ENCODE results near the gene GARIN5A. TPM values are rescaled to one million over a fixed set of nuclear protein-coding genes. Genes with fewer than 3 reads are reported as not detected.

The GARIN5A gene
- polyA plus RNA-seq, 3 donors = 0.41 TPM; not detected in 2

GRCh38 chr19:50457300-50457699, 19.3 kb downstream of the GARIN5A start:
- Histone ChIP-seq H3K4me3 (replicated peaks in 1 of 3; ENCODE audit: low read depth in 2 of 3, low read length in 3 of 3) (no peak overlapping the region), H4K20me1 (ENCODE audit: insufficient read depth, low read length) (no peaks in the 10 kb centered on the region), H3K27me3 (ENCODE audit: control insufficient read depth in 2 of 2, insufficient read depth in 2 of 2, low read length in 2 of 2) (peaks cover 0 to 7% of the 10 kb centered on the region in 2 donors), H3K27ac (ENCODE audit: low read depth in 1 of 2, low read length in 2 of 2) (no peak overlapping the region), H3K9me3 (replicated peaks in 1 of 2; ENCODE audit: control insufficient read depth in 1 of 2, insufficient read depth in 1 of 2, low read length in 2 of 2) (no peaks in the 10 kb centered on the region), H3K4me2 (replicated peaks; ENCODE audit: extremely low read depth, low read length, poor library complexity, severe bottlenecking) (no peak overlapping the region), H2AFZ (ENCODE audit: insufficient read depth, low read depth, low read length, poor library complexity, severe bottlenecking) (no peak overlapping the region), H3K4me1 (ENCODE audit: control insufficient read depth in 1 of 2, insufficient read depth in 2 of 2, low read length in 2 of 2) (no peaks in the 10 kb centered on the region), H3K79me2 (ENCODE audit: insufficient read depth, low read length) (no peaks in the 10 kb centered on the region), H3K9ac (ENCODE audit: insufficient read depth, low read length, poor library complexity, severe bottlenecking) (no peak overlapping the region), H3K36me3 (replicated peaks in 1 of 2; ENCODE audit: control insufficient read depth in 1 of 2, insufficient read depth in 2 of 2, low read length in 2 of 2) (no peaks in the 10 kb centered on the region)
- Mint-ChIP-seq H3K36me3 (no peaks in the 10 kb centered on the region), H3K27me3 (ENCODE audit: low read depth in 3 of 3) (peaks cover 20 to 47% (median 24%) of the 10 kb centered on the region in 3 donors), H3K9me3 (peaks cover 0 to 4% (median 0%) of the 10 kb centered on the region in 7 donors), H3K4me1 (peaks cover 5% of the 10 kb centered on the region), H3K4me3 (no peak overlapping the region), H3K27ac (no peak overlapping the region)
- no peak for DNase-seq
- WGBS (ENCODE audit: insufficient coverage) = 89% methylated on average over 5 of the region's 5 CpGs
- intact Hi-C loops (cut with micrococcal nuclease) = no loop called here
- TF ChIP-seq, protein P1, sequence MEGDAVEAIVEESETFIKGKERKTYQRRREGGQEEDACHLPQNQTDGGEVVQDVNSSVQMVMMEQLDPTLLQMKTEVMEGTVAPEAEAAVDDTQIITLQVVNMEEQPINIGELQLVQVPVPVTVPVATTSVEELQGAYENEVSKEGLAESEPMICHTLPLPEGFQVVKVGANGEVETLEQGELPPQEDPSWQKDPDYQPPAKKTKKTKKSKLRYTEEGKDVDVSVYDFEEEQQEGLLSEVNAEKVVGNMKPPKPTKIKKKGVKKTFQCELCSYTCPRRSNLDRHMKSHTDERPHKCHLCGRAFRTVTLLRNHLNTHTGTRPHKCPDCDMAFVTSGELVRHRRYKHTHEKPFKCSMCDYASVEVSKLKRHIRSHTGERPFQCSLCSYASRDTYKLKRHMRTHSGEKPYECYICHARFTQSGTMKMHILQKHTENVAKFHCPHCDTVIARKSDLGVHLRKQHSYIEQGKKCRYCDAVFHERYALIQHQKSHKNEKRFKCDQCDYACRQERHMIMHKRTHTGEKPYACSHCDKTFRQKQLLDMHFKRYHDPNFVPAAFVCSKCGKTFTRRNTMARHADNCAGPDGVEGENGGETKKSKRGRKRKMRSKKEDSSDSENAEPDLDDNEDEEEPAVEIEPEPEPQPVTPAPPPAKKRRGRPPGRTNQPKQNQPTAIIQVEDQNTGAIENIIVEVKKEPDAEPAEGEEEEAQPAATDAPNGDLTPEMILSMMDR (IDR thresholded peaks at IDR 0.05) = no peak

DNA sequence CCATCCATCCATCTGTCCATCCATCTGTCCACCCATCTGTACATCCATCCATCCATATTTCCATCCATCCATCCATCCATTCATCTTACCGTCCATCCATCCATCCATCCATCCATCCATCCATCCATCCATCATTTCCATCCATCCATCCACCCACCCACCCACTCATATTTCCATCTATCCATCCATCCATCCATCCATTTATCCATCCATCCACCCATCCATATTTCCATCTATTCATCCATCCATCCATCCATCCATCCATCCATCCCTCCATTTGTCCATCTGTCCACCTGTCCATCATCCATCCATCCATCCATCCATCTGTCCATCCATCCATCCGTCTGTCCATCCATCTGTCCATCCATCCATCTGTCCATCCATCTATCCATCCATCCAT, 20.7 kb downstream of the GARIN5A start:
- Histone ChIP-seq H3K27me3 (ENCODE audit: control insufficient read depth in 2 of 2, insufficient read depth in 2 of 2, low read length in 2 of 2) (peaks cover 0 to 7% of the 10 kb centered on the region in 2 donors), H4K20me1 (ENCODE audit: insufficient read depth, low read length) (no peaks in the 10 kb centered on the region), H3K9ac (ENCODE audit: insufficient read depth, low read length, poor library complexity, severe bottlenecking) (no peak overlapping the region), H3K4me1 (ENCODE audit: control insufficient read depth in 1 of 2, insufficient read depth in 2 of 2, low read length in 2 of 2) (no peaks in the 10 kb centered on the region), H2AFZ (ENCODE audit: insufficient read depth, low read depth, low read length, poor library complexity, severe bottlenecking) (no peak overlapping the region), H3K4me3 (replicated peaks in 1 of 3; ENCODE audit: low read depth in 2 of 3, low read length in 3 of 3) (no peak overlapping the region), H3K27ac (ENCODE audit: low read depth in 1 of 2, low read length in 2 of 2) (no peak overlapping the region), H3K4me2 (replicated peaks; ENCODE audit: extremely low read depth, low read length, poor library complexity, severe bottlenecking) (no peak overlapping the region), H3K36me3 (replicated peaks in 1 of 2; ENCODE audit: control insufficient read depth in 1 of 2, insufficient read depth in 2 of 2, low read length in 2 of 2) (no peaks in the 10 kb centered on the region), H3K9me3 (replicated peaks in 1 of 2; ENCODE audit: control insufficient read depth in 1 of 2, insufficient read depth in 1 of 2, low read length in 2 of 2) (no peaks in the 10 kb centered on the region), H3K79me2 (ENCODE audit: insufficient read depth, low read length) (no peaks in the 10 kb centered on the region)
- no peak overlapping the region for H3K27ac Mint-ChIP-seq
- peaks cover 5% of the 10 kb centered on the region for H3K4me1 Mint-ChIP-seq
- H3K27me3 Mint-ChIP-seq (ENCODE audit: low read depth in 3 of 3) = peaks cover 20 to 46% (median 25%) of the 10 kb centered on the region in 3 donors
- peaks cover 0 to 4% (median 0%) of the 10 kb centered on the region in 7 donors for H3K9me3 Mint-ChIP-seq
- WGBS (ENCODE audit: insufficient coverage) = 94% methylated on average over 2 of the region's 2 CpGs
- intact Hi-C loops (cut with micrococcal nuclease) = no loop called here
- no peak overlapping the region for H3K4me3 Mint-ChIP-seq
- no peaks in the 10 kb centered on the region for H3K36me3 Mint-ChIP-seq
- DNase-seq = no peak
- TF ChIP-seq, protein P1 (IDR thresholded peaks at IDR 0.05) = no peak

All from CD14-positive monocyte (primary cell).